DND-41 (cell line): ENCODE results near the gene CDK7.
A peak's percentile ranks its signal among the peaks of the same experiment; 100 is the strongest.

Experiments used
- ATAC-seq: fragments of 200-7000 bp; cut with Tn5 transposase; 3 replicates; pipeline ENCODE4 v1.9.1; 2021; ENCODE audit warnings: low read depth; ENCODE audit not compliant: insufficient read depth
- DNase-seq: peaks from one replicate; pipeline ENCODE4 v3.0.0-alpha.2; 2020
- H2AFZ ChIP-seq: 2 replicates; pipeline ENCODE4 v1.6.0; 2012; ENCODE audit warnings: low read depth, low read length
- H3K27ac ChIP-seq: 2 replicates; pipeline ENCODE4 v1.5.1; 2012; ENCODE audit warnings: low read length, inconsistent platforms
- H3K27me3 ChIP-seq: fragments of 200-600 bp; sonication (generic); 2 replicates; pipeline ENCODE4 v1.6.0; 2012; ENCODE audit warnings: low read length, mild to moderate bottlenecking, inconsistent platforms; ENCODE audit not compliant: insufficient read depth, poor library complexity
- H3K36me3 ChIP-seq: 2 replicates; pipeline ENCODE4 v1.5.1; 2012; ENCODE audit warnings: low read length, inconsistent platforms; ENCODE audit not compliant: insufficient read depth
- H3K4me1 ChIP-seq: 2 replicates; pipeline ENCODE4 v1.5.1; 2012; ENCODE audit warnings: mild to moderate bottlenecking, low read length; ENCODE audit not compliant: insufficient read depth
- H3K4me2 ChIP-seq: 2 replicates; pipeline ENCODE4 v1.6.0; 2012; ENCODE audit warnings: mild to moderate bottlenecking, moderate library complexity, low read length, inconsistent platforms; ENCODE audit not compliant: insufficient read depth
- H3K4me3 ChIP-seq, 2 experiments: fragments of 200-600 bp in 1 of 2; shearing (Covaris generic) in 1 of 2; 2 replicates each; pipeline ENCODE4 v1.5.1; 2012 to 2016; ENCODE audit warnings: inconsistent platforms in 2 of 2, low read length in 2 of 2, mild to moderate bottlenecking in 2 of 2, low read depth in 1 of 2, moderate library complexity in 1 of 2
- H3K79me2 ChIP-seq: 2 replicates; pipeline ENCODE4 v1.6.0; 2012; ENCODE audit warnings: low read length, inconsistent platforms; ENCODE audit not compliant: insufficient read depth
- H3K9ac ChIP-seq: 2 replicates; pipeline ENCODE4 v1.6.0; 2012; ENCODE audit warnings: low read depth, mild to moderate bottlenecking, inconsistent platforms, low read length, moderate library complexity
- H3K9me3 ChIP-seq: 2 replicates; pipeline ENCODE4 v1.5.1; 2012; ENCODE audit warnings: low read length, moderate library complexity, mild to moderate bottlenecking, inconsistent platforms; ENCODE audit not compliant: insufficient read depth, severe bottlenecking
- H4K20me1 ChIP-seq: 2 replicates; pipeline ENCODE4 v1.6.0; 2012; ENCODE audit warnings: low read length; ENCODE audit not compliant: insufficient read depth
- EZH2 ChIP-seq: IDR thresholded peaks from 3 replicates; pipeline ENCODE4 v1.6.1; 2012; ENCODE audit warnings: borderline replicate concordance, low read depth, mild to moderate bottlenecking, moderate library complexity, low read length, inconsistent platforms; ENCODE audit not compliant: severe bottlenecking
- TF ChIP-seq, protein P1 (sequence below): IDR thresholded peaks from 2 replicates; pipeline ENCODE4 v1.5.1; 2012; ENCODE audit warnings: borderline replicate concordance, low read length, moderate library complexity, mild to moderate bottlenecking; ENCODE audit not compliant: poor library complexity, severe bottlenecking; ENCODE audit errors: extremely low read depth

The CDK7 gene

DNA sequence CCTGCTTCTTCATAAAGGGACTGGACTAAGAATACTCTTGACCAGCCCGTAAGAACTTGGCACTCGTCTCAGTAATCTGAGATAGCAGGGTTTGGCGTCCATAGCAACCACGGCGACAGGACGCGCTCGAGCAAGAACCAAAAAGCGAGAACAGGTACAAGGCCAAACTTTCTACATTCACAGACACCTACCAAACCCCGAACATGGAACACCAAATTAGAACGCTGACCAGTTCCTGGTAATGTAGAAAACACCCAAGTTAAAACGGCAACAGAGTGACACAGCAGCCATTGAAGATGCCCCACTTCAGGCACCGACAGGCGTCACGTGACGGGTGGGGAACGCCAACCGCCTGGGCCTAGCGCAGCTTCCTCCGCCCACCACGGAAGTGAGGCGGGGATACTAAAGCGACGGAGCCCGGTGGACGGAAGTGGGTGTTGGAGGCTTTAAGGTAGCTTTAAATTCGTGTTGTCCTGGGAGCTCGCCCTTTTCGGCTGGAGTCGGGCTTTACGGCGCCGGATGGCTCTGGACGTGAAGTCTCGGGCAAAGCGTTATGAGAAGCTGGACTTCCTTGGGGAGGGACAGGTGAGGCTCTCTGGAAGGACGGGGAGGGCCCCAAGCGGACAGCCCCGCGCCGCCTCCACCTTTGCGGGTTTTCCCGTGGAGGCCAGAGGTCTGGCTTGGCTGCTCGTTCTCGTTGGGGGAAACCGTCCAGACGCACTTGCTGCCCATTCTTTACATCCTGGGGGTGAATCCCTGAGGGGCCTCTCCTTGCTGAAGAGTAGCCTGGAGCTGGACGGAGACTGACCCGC, at the start of gene CDK7:
Gene CDK7, plus strand, starts transcription at position 430 of the 812 bp plus-strand sequence. Its CDS starts 90 bp downstream, at position 520.
- H3K27ac ChIP-seq, result peak within 1 kb of the TSS; percentile 68
- ATAC-seq, result peak; percentile 100

DNA sequence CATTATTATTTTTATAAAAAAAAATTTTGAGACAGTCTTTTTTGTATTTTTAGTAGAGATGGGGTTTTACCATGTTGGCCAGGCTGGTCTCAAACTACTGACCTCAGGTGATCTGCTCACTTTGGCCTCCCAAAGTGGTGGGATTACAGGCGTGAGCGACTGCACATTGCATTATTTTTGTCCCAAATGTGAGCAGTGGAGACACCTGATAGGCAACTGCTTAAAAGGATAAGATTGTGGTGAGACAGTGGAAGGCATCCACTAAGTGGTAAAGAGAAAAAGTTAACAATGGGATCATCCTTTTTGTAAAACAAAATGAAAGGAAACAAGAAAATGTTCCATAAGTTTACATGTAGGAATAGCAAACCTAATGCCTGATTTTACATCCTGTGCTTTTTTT, 47.3 kb upstream of the CDK7 start:
- Histone ChIP-seq H3K36me3 (peaks cover 11% of the 10 kb centered on the region), H3K9me3 (no peaks in the 10 kb centered on the region), H3K27me3 (no peaks in the 10 kb centered on the region), H3K9ac (no peak overlapping the region), H4K20me1 (no peaks in the 10 kb centered on the region), H3K27ac (no peak overlapping the region), H3K4me3 (no peak overlapping the region), H3K4me1 (peaks cover 28% of the 10 kb centered on the region), H2AFZ (no peak overlapping the region), H3K4me2 (no peak overlapping the region), H3K79me2 (peaks cover 24% of the 10 kb centered on the region)
- TF ChIP-seq, protein P1, sequence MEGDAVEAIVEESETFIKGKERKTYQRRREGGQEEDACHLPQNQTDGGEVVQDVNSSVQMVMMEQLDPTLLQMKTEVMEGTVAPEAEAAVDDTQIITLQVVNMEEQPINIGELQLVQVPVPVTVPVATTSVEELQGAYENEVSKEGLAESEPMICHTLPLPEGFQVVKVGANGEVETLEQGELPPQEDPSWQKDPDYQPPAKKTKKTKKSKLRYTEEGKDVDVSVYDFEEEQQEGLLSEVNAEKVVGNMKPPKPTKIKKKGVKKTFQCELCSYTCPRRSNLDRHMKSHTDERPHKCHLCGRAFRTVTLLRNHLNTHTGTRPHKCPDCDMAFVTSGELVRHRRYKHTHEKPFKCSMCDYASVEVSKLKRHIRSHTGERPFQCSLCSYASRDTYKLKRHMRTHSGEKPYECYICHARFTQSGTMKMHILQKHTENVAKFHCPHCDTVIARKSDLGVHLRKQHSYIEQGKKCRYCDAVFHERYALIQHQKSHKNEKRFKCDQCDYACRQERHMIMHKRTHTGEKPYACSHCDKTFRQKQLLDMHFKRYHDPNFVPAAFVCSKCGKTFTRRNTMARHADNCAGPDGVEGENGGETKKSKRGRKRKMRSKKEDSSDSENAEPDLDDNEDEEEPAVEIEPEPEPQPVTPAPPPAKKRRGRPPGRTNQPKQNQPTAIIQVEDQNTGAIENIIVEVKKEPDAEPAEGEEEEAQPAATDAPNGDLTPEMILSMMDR, result no peak
- no peak for TF ChIP-seq EZH2
- no peak for DNase-seq
- ATAC-seq, result no peak

More for the DNA sequence above, at the start of gene CDK7:
- peaks cover 38% of the 10 kb centered on the region for H3K4me1 ChIP-seq
- peak within 1 kb of the TSS; percentile 81 for H3K4me2 ChIP-seq
- H3K27me3 ChIP-seq, result no peaks in the 10 kb centered on the region
- peak within 1 kb of the TSS; percentile 70 for H3K9ac ChIP-seq
- H3K4me3 ChIP-seq, result peak within 1 kb of the TSS; percentile 39 to 74
- 0 out of 2 replicates have a peak, but pooled peaks cover 3% of the 10 kb centered on the region for H4K20me1 ChIP-seq
- peaks cover 44% of the 10 kb centered on the region for H3K79me2 ChIP-seq
- peaks cover 18% of the 10 kb centered on the region; the same call in 1 of the 2 replicates for H3K36me3 ChIP-seq
- no peak for TF ChIP-seq EZH2
- TF ChIP-seq, protein P1, result no peak
- H2AFZ ChIP-seq, result peak within 1 kb of the TSS; percentile 93
- peak; percentile 92 for DNase-seq
- H3K9me3 ChIP-seq, result no peaks in the 10 kb centered on the region

DNA sequence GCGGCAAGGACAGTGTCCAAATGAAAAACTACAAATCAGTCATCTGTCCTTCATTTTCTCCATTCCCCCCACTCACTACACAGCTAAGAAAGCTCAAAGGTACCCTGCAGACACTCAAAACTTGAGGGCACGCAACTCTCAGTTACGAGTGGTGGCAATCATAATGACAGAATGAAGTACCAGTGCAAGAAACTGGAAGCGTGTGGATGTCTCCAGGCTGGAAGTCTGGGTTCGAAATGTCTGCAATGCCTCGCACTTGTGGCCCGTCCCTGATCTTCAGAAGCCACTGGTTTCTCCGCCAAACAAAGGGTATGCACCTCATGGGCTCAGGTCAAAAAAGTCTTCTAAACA, 45.9 kb upstream of the CDK7 start:
- peak overlapping the region; percentile 77 for H3K9ac ChIP-seq
- H3K27me3 ChIP-seq, result no peaks in the 10 kb centered on the region
- H3K9me3 ChIP-seq, result no peaks in the 10 kb centered on the region
- TF ChIP-seq, protein P1, result no peak
- TF ChIP-seq EZH2, result no peak
- DNase-seq, result no peak
- ATAC-seq, result no peak
- peak overlapping the region; percentile 89 for H3K27ac ChIP-seq
- no peaks in the 10 kb centered on the region for H4K20me1 ChIP-seq
- H3K36me3 ChIP-seq, result peaks cover 23% of the 10 kb centered on the region
- peak overlapping the region; percentile 89 for H2AFZ ChIP-seq
- H3K4me2 ChIP-seq, result peak overlapping the region; percentile 91
- peaks cover 28% of the 10 kb centered on the region for H3K4me1 ChIP-seq
- peaks cover 26% of the 10 kb centered on the region for H3K79me2 ChIP-seq
- peak overlapping the region; percentile 48 to 88 for H3K4me3 ChIP-seq
